T-helper 2 cell (primary cell): ENCODE data around the gene PTP4A2.
A peak's percentile ranks its signal among the peaks of the same experiment; 100 is the strongest.

ENCODE experiments used
- DNase-seq, 5 experiments: peaks; one replicate each; pipeline versions ENCODE4 v3.0.0 to v3.0.0-alpha.2; 2012 to 2022
- total RNA-seq, 2 donors: gene quantifications; one replicate each; lab custom pipeline; 2026; lab: John Stamatoyannopoulos, UW

Gene PTP4A2
- 318 to 350 reads per million in 2 donors for total RNA-seq

GRCh38 chr1:31938184-31938975, at the start of gene PTP4A2:
TSS of gene PTP4A2 (minus strand) at chr1:31938368. CDS start at chr1:31919065, 19,303 bp downstream.
- DNase-seq: peak; percentile 64 to 92 (median 71)

DNA sequence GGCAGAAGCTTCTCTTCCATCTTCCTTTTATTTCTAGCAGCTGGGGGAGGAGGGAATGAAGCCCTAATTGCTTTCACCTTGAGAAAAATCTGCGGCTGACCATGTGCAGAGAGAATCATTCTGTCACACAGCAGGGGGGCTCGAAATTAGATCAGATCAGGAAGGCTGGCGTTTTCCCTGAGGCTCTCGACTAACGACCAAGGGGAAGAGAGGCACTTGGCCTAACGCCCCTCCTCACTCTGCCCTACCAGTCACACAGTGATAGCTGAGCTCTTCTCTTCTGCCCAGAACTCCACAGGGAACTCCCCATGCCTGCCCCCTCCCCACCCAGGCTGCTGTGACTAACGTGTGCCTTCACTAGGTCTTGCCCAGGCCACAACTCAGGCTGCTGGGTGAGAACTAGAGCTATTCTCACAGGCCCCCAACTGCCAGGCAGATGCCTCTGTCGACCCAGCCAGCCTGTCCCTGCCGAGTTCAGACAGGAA, 49.0 kb upstream of the PTP4A2 start:
- no peak for DNase-seq

- DNase-seq: peak in 2 of 5 experiments; percentile 29 to 68
Observed at GRCh38 chr1:31985430-31985829, 47.3 kb upstream of the PTP4A2 start.

DNA sequence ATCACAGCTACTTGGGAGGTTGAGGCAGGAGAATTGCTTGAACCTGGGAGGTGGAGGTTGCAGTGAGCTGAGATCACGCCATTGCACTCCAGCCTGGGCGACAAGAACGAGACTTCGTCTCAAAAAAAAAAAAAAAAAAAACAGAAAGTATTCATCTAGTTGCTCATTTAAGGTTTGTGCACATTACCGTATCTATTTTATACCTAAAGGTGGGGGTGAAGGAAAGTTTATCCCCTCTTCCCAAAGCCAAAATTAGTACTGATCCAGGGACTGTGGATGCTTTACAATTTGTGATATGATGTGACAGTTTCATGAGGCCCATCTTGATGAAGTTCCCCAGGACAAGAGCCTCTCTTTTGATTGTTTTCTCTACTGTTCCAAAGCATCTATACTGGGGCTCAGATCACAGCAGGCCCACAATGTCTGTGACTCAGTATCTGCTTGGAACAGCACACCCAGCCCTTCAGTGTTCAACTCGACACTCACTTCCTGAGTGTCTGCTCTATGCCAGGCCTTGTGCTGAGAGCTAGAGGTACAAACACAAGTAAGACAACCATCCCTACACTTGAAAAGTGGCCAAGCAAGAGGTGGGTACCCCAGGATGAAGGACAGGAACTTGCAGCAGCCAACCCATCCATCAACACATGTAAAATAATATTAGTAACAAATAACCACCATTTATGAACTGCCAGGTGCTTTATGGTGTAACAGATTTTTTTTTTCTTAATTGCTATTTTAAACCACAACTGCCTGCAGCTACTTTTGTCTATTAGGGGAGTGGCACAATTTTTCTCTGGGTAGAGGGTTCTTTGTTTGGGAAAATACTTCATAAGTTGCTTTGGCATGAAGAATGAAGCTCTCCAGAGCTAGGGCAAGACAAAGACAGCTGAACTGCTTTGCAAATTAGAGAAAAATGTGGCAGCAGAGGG, 46.5 kb upstream of the PTP4A2 start:
- DNase-seq: peak in 2 of 5 experiments; percentile 8 to 78

DNA sequence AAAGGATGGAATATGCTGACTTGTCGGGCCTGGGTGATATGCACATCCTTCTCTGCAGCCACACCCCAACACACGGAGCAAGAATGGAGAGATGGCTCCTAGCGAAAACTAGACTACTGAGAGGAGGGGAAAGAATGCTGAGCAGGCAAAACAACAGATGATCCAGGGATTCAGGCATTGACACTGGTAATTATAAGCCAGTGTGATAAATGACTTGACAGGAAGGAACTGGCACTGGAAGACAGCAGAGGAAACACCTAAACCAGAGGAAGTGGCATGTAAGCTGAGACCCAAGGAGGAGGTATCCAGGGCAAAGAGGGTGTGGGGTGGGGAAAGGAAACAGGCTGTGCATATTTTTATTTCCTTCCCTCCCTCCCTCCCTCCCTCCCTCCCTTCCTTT, 43.8 kb upstream of the PTP4A2 start:
- DNase-seq: peak in 2 of 5 experiments; percentile 80 to 90

- DNase-seq: peak in 2 of 5 experiments; percentile 25 to 41
Observed at GRCh38 chr1:31981456-31981839, 43.3 kb upstream of the PTP4A2 start.

GRCh38 chr1:31980835-31981455, 42.8 kb upstream of the PTP4A2 start:
- no peak for DNase-seq

- DNase-seq: no peak
Observed at GRCh38 chr1:31978843-31979400, 40.8 kb upstream of the PTP4A2 start.

DNA sequence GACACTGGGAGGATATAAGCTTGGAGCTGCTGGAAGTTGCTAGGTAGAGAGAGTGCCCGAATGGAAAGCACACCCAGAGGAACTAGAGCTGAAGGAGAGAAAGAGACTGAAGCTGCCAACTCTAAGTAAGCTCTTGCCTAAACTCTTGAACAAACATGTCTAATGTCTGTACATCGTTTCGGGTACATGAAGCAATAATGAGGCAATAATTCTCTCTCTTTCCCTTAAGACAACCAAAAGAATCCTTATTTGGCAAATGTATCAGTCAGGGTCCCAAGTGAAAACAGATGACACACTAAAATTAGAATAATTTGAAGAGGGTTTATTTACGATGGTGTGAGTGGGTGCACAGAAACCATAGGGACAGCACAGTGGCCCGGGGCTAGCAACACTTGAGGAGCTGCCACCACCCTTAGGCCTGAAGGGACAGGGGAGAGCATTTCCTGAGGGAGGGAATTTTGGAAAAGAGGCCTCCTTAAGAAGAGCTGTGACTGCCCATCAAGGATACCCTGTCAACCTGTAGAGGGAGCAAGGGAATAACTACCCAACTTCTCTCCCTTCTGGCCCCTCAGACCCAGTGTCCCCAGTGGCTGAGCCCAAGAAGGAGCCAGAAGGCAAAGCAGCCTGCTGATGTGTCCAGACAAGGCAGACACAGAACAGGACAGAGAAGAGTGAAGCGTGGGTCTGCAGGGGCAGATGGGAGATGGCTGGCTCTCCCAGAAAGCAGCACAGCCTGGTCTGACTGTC, 39.4 kb upstream of the PTP4A2 start:
- DNase-seq: no peak

GRCh38 chr1:31976401-31976800, 38.2 kb upstream of the PTP4A2 start:
- no peak for DNase-seq

DNA sequence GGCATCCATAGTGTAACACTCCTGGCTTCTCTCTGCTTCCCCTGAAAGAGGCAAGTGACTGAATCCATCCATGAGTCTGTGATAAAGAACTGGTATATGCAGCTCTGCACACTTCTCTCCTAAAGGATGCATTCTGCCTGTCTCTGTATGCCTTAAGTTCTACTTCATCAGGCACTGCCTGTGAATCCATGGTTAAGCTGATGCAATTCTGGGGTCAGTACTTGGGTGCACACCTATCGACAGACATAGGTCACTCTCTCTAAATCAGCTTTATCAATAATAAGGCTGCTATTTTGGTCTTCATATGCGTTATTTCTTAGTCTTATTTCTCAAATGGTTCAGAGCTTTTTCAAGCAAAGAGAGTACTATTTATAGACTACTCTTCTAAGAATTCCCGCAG, 32.7 kb upstream of the PTP4A2 start:
- no peak for DNase-seq

DNA sequence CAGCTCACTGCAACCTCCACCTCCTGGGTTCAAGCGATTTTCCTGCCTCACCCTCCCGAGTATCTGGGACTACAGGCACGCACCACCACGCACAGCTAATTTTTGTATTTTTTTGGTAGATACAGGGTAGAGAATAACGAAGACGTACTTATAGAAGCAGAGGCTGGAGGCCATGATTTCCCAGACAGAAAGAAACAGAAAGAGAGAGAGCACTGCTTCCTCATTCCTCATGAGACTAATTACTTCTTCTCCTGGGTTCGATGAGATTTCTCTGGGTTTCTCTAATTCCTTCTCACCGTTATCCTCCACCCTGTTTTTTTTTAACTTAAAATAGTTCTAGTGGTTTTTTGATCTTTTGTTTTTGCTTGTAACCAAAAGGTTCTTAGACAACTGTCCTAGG, 23.4 kb upstream of the PTP4A2 start:
- DNase-seq: no peak

GRCh38 chr1:31959521-31960340, 21.6 kb upstream of the PTP4A2 start:
- DNase-seq: no peak

DNA sequence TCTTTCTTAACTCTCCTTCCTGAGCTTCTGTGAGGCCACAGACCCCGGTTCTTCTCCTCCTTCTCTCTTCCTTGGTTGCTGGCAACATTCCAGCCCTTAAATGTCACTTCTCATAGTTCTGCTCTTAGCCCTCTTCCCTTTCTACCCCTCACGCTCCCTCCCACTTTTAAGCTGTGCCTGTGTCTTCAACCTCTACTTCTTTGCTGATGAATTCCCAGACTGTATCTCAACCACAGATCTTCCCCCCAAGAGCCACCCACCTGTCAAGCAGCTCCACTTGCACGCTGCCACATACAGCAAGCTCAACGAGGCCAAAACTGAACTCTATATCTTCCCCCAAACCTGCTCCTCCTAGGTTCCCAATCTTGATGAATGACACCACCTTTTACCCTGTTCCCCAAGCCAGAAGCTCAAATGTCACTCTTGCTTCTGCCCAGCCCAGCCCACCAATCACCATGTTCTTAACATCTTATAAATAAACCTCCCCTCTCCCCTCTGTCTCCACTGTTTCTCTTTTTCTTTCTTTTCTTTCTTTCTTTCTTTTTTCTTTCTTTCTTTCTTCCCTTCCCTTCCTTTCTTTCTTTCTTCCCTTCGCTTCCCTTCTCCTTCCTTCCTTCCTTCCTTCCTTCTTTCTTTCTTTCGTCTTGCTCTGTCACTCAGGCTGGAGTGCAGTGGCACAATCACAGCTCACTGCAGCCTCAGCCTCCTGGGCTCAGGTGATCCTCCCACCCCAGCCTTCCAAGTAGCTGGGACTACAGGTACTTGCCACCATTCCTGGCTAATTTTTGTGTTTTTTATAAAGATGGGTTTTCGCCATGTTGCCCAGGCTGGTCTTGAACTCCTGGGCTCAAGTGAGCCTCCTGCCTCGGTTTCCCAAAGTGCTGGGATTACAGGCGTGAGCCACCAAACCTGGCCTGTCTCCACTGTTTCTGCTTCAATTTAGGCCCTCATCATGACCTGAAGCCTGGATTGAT, 19.8 kb upstream of the PTP4A2 start:
- DNase-seq: peak in 3 of 5 experiments; percentile 29 to 94 (median 53)

DNA sequence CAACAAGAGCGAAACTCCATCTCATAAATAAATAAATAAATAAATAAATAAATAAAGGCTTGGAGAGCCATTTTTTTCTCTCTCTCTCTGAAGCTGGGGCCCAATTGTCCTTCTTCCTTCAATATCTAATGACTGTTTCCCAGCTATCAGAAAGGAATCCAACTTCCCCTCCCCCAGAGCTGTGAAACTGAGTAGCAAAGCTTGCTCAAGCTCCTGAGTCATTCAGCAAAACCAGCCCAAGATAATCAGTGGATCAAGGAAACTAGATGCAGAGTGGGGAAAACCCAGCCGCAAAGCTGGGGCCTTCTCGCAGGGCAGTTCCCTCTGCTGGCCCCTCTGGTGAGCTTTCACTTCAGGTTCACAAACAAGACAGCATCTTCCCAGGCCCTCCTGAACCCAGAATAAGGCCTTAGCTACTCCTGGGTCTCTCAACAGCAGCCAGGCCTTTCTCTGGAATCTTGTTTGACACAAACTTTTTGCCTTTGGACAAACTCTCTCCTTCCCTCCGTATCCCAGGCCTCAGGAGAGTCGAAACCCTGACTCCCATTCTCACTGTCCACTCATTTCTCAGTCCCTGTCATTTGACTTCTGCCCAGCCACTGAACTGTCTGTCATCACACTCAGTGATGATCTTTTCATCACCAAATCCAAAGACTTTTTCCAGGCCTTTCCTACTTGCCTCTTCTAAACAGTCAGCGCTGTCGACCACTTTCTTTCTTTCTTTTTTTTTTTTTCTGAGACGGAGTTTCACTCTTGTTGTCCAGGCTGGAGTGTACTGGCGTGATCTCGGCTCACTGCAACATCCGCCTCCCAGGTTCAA, 18.0 kb upstream of the PTP4A2 start:
- DNase-seq: peak; percentile 42 to 97 (median 72)

DNA sequence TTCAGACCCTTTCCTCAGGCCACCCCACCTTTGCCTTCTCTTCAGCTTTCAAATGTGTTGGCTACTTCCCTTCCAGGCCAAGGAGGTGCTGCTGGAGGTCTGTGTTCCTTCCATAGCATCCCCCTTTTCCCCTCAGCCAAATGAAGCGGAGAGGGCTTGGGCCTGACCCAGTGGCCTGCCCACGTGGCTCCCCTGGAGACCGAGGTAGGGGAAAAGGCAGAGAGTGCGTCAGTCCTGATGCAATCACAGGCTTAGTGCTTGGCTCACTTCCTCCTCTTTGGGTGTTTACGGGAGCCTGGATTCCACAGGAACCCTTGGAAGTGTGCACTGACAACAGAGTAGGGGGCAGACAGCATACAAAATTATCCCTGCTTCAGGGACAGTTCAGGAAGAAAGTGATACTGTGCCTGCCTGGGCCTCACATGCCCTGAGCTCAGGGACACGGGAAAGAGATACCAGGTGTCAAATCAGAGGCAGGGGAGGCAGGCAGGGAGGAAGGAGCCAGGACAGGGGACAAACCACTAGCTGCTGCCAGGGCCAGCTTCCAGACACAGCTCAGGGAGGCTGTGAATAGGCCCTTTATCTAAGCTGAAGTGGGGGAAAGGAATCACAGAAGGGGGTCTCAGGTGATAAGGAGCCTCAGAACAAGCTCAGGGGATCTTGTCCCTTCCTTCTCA, 16.6 kb upstream of the PTP4A2 start:
- DNase-seq: no peak

DNA sequence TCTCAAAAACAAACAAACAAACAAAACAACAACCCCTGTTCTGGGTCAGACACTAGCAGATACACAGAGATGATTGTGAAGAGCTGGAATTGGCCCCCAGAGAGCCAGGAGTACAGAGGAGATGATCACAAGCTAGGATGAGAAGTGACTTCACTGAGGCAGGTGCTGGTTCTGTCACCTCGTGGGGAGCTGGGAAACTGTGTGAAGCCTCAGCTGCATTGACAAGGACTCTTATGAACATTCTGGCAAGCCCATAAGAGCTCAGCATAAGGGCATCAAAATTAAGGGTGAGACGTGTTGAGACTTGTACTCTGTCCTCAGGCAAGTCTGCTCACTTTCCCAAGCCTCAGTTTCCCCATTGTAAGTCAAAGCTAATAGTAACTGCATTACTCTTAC, 14.7 kb upstream of the PTP4A2 start:
- DNase-seq: no peak

GRCh38 chr1:31951276-31951675, 13.1 kb upstream of the PTP4A2 start:
- DNase-seq: no peak
